PC-3 (cell line): ENCODE results near the gene HSD3B7. TPM values are rescaled to one million over a fixed set of nuclear protein-coding genes. Genes with fewer than 3 reads are reported as not detected.

ENCODE experiments used
- ATAC-seq: fragments of 200-7000 bp; cut with Tn5 transposase; 2 replicates; pipeline ENCODE4 v1.9.1; 2020; ENCODE audit warnings: mild to moderate bottlenecking, moderate library complexity
- BruUV-seq: library from RNA; stranded (reverse); fragments of 400-500 nt; replicated peaks from 2 replicates; lab custom pipeline; 2021; lab: Mats Ljungman, UMichigan
- CTCF ChIA-PET: fragments of 300-600 bp; sonication (Branson Sonifier 250); formaldehyde crosslinking; loops from one replicate; lab custom pipeline; 2022; ENCODE audit warnings: antibody characterized with exemption; lab: Charles Lee
- POLR2A ChIA-PET: fragments of 300-600 bp; sonication (Branson Sonifier 250); formaldehyde crosslinking; loops from one replicate; lab custom pipeline; 2022; ENCODE audit warnings: antibody characterized with exemption; ENCODE audit not compliant: unreplicated experiment; lab: Charles Lee
- DNase-seq: peaks from one replicate; pipeline ENCODE4 v3.0.0-alpha.2; 2015
- H2AFZ ChIP-seq: fragments of 300-600 bp; sonication (generic); 2 replicates; pipeline ENCODE4 v1.6.0; 2016; ENCODE audit warnings: antibody characterized with exemption, low read length
- H3F3A ChIP-seq: fragments of 300-600 bp; sonication (generic); one replicate; pipeline ENCODE4 v1.6.0; 2017; ENCODE audit warnings: antibody characterized with exemption, low read length, control low read depth, mild to moderate bottlenecking; ENCODE audit not compliant: unreplicated experiment
- H3K27ac ChIP-seq: fragments of 300-600 bp; sonication (generic); 2 replicates; pipeline ENCODE4 v1.5.1; 2016; ENCODE audit warnings: mild to moderate bottlenecking, low read length
- H3K27me3 ChIP-seq: fragments of 300-600 bp; sonication (generic); 2 replicates; pipeline ENCODE4 v1.6.1; 2016; ENCODE audit warnings: low read length, mixed read lengths
- H3K36me3 ChIP-seq: fragments of 300-600 bp; sonication (generic); 2 replicates; pipeline ENCODE4 v1.6.1; 2016; ENCODE audit warnings: low read depth, mixed run types, low read length, mixed read lengths
- H3K4me1 ChIP-seq: fragments of 300-600 bp; sonication (generic); 2 replicates; pipeline ENCODE4 v1.5.1; 2016; ENCODE audit warnings: low read length; ENCODE audit not compliant: insufficient read depth
- H3K4me2 ChIP-seq: fragments of 300-600 bp; sonication (generic); 2 replicates; pipeline ENCODE4 v1.6.0; 2016; ENCODE audit warnings: low read length
- H3K4me3 ChIP-seq: fragments of 300-600 bp; sonication (generic); 2 replicates; pipeline ENCODE4 v1.5.1; 2016; ENCODE audit warnings: mild to moderate bottlenecking, low read length, mixed read lengths
- H3K79me2 ChIP-seq: fragments of 300-600 bp; sonication (generic); 2 replicates; pipeline ENCODE4 v1.6.1; 2017; ENCODE audit warnings: low read length, mixed read lengths
- H3K9ac ChIP-seq: fragments of 300-600 bp; sonication (generic); 2 replicates; pipeline ENCODE4 v1.6.0; 2016; ENCODE audit warnings: mild to moderate bottlenecking, low read length
- H3K9me2 ChIP-seq: fragments of 300-600 bp; sonication (generic); replicated peaks from 2 replicates; pipeline ENCODE4 v1.6.1; 2016; ENCODE audit warnings: mixed run types, low read length, mixed read lengths
- H3K9me3 ChIP-seq: fragments of 300-600 bp; sonication (generic); 2 replicates; pipeline ENCODE4 v1.6.1; 2016; ENCODE audit warnings: low read length, mixed read lengths
- H4K20me1 ChIP-seq: fragments of 300-600 bp; sonication (generic); 2 replicates; pipeline ENCODE4 v1.6.1; 2016; ENCODE audit warnings: low read length, mixed read lengths
- CTCF ChIP-seq: fragments of 300-600 bp; sonication (generic); conservative IDR thresholded peaks from 2 replicates; pipeline ENCODE4 v1.5.1; 2017; ENCODE audit warnings: antibody characterized with exemption, low read depth, mild to moderate bottlenecking, low read length
- EZH2 ChIP-seq: fragments of 300-600 bp; sonication (generic); IDR thresholded peaks from one replicate; pipeline ENCODE4 v1.6.1; 2017; ENCODE audit warnings: antibody characterized with exemption, mild to moderate bottlenecking, low read length; ENCODE audit not compliant: unreplicated experiment
- EZH2phosphoT487 ChIP-seq: fragments of 300-600 bp; sonication (generic); IDR thresholded peaks from 2 replicates; pipeline ENCODE4 v1.6.1; 2018; ENCODE audit warnings: mild to moderate bottlenecking, antibody characterized with exemption, low read length, borderline replicate concordance
- intact Hi-C: fragments of 100-400 bp; cut with micrococcal nuclease; formaldehyde crosslinking; loops from 2 replicates; pipeline ENCODE4 v1.9.0; 2023
- total RNA-seq: library from RNA; depleted of rRNA; stranded (reverse); fragments of >200 nt; gene quantifications from 2 replicates; pipeline ENCODE4 v1.2.3, GENCODE V29; 2014

HSD3B7 gene
- total RNA-seq, 1 experiment from 2014 or later = 16.3 TPM

- Histone ChIP-seq H3K4me1 (peaks cover 11% of the 10 kb centered on the region; the same call in 1 of the 2 replicates), H3F3A (no peaks in the 10 kb centered on the region), H3K27ac (peak within 1 kb of the TSS; percentile 42), H3K9ac (peak within 1 kb of the TSS; percentile 85), H4K20me1 (no peaks in the 10 kb centered on the region; the same call in 1 of the 2 replicates), H3K79me2 (peaks cover 16% of the 10 kb centered on the region), H3K27me3 (no peaks in the 10 kb centered on the region), H3K9me3 (no peaks in the 10 kb centered on the region), H2AFZ (peak within 1 kb of the TSS; percentile 98), H3K4me3 (peak within 1 kb of the TSS; percentile 98), H3K9me2 (no peaks in the 10 kb centered on the region), H3K36me3 (no peaks in the 10 kb centered on the region), H3K4me2 (peak within 1 kb of the TSS; percentile 92)
- DNase-seq = peak; percentile 92
- ChIA-PET CTCF (no interaction called here), POLR2A (no interaction called here)
- peak; percentile 80 for ATAC-seq
- TF ChIP-seq EZH2 (no peak), CTCF (no peak), EZH2phosphoT487 (no peak)
- intact Hi-C loops = loop anchor here (2.0 to 5.0 kb wide), 2 partner anchors 36 to 40 kb away; no protein-coding TSS in a partner anchor
- TSS peak; percentile 81 for BruUV-seq
Observed at GRCh38 chr16:31032736-31033708, 48.0 kb downstream of the HSD3B7 start, which contains the start of gene STX4. Gene STX4, plus strand, starts transcription at chr16:31033558. Its CDS starts 248 bp downstream, at chr16:31033806.

DNA sequence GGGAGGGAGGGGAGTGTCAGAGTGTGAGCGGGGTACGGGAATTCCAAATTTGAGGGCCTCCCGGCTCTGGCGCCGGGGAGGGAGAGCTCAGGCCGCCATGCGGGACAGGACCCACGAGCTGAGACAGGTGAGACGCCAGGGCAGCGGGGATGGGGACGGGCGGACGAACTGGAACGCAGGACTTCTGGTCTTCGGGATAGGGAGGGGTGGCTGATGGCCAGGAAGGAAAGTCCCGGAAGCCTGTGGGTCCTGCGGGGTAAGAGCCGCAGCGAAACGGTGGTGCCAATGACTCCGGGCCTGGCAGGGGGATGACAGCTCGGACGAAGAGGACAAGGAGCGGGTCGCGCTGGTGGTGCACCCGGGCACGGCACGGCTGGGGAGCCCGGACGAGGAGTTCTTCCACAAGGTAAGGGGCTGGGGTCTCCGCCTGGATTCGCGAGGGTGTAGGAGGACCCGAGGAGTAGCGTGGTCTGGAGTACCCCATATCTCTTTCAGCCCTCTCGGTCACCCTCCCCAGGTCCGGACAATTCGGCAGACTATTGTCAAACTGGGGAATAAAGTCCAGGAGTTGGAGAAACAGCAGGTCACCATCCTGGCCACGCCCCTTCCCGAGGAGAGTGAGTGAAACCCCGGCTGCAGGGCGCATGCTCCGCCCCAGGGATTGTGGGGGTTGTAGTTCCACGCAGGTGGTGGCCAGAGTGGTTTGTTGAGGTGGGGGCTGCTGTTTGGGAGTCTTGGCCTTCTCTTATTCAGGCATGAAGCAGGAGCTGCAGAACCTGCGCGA lies 48.9 kb downstream of the HSD3B7 start:
- ChIA-PET CTCF (no interaction called here), POLR2A (no interaction called here)
- no peaks in the 10 kb centered on the region; the same call in 1 of the 2 replicates for H4K20me1 ChIP-seq
- peak overlapping the region; percentile 92 for H3K4me2 ChIP-seq
- peak overlapping the region; percentile 25; the same call in 1 of the 2 replicates for H3K27ac ChIP-seq
- H3K9me3 ChIP-seq = no peaks in the 10 kb centered on the region
- peak overlapping the region; percentile 85 for H3K9ac ChIP-seq
- DNase-seq (peak; percentile 73), ATAC-seq (peak; percentile 81)
- peak overlapping the region; percentile 98 for H2AFZ ChIP-seq
- peaks cover 11% of the 10 kb centered on the region; the same call in 1 of the 2 replicates for H3K4me1 ChIP-seq
- H3K36me3 ChIP-seq = no peaks in the 10 kb centered on the region
- no peaks in the 10 kb centered on the region for H3K9me2 ChIP-seq
- TF ChIP-seq CTCF (no peak), EZH2phosphoT487 (no peak), EZH2 (no peak)
- TSS peak; percentile 75 for BruUV-seq
- intact Hi-C loops = loop anchor here (2.0 to 5.0 kb wide), 2 partner anchors 37 to 39 kb away; no protein-coding TSS in a partner anchor
- H3K27me3 ChIP-seq = no peaks in the 10 kb centered on the region
- peak overlapping the region; percentile 98 for H3K4me3 ChIP-seq
- no peaks in the 10 kb centered on the region for H3F3A ChIP-seq
- peaks cover 16% of the 10 kb centered on the region for H3K79me2 ChIP-seq
